D341Med (cell line): ENCODE results near the gene KRT85.

ENCODE experiments used
- DNase-seq: peaks from one replicate; pipeline ENCODE4 v3.0.0; 2012; ENCODE audit warnings: low spot score

Gene KRT85

GRCh38 chr12:52394836-52395405, 27.6 kb upstream of the KRT85 start:
- DNase-seq = no peak

GRCh38 chr12:52392465-52393007, 25.3 kb upstream of the KRT85 start:
- DNase-seq = no peak

- peak; percentile 88 for DNase-seq
These were observed 24.3 kb upstream of the KRT85 start for GRCh38 chr12:52391618-52392002.

- DNase-seq = peak; percentile 56
These were observed 23.7 kb upstream of the KRT85 start for GRCh38 chr12:52390739-52391617.

GRCh38 chr12:52389313-52390207, 22.3 kb upstream of the KRT85 start:
- no peak for DNase-seq

GRCh38 chr12:52387859-52388258, 20.6 kb upstream of the KRT85 start:
- DNase-seq = no peak

- DNase-seq = no peak
These were observed 18.0 kb upstream of the KRT85 start, which contains the start of gene KRT84 for GRCh38 chr12:52385226-52385702. Gene KRT84, minus strand, starts transcription at chr12:52385652. Its CDS starts 67 bp downstream, at chr12:52385585.

- no peak for DNase-seq
These were observed 16.1 kb upstream of the KRT85 start for GRCh38 chr12:52383331-52383730.

- no peak for DNase-seq
These were observed 15.6 kb upstream of the KRT85 start for GRCh38 chr12:52382854-52383253.

- DNase-seq = no peak
These were observed 13.9 kb upstream of the KRT85 start for GRCh38 chr12:52381206-52381605.

GRCh38 chr12:52380271-52380694, 13.0 kb upstream of the KRT85 start:
- DNase-seq = peak; percentile 57

- DNase-seq = no peak
These were observed 12.3 kb upstream of the KRT85 start for GRCh38 chr12:52379536-52379935.

- DNase-seq = no peak
These were observed 10.8 kb upstream of the KRT85 start for GRCh38 chr12:52378091-52378490.

- DNase-seq = no peak
These were observed 10.0 kb upstream of the KRT85 start for GRCh38 chr12:52377266-52377665.

GRCh38 chr12:52372216-52373154, 5.2 kb upstream of the KRT85 start:
- DNase-seq = peak; percentile 86

GRCh38 chr12:52371716-52372115, 4.4 kb upstream of the KRT85 start:
- no peak for DNase-seq

- no peak for DNase-seq
These were observed 3.8 kb upstream of the KRT85 start for GRCh38 chr12:52370926-52371608.

- DNase-seq = no peak
These were observed 2.5 kb upstream of the KRT85 start for GRCh38 chr12:52369809-52370208.

- DNase-seq = no peak
These were observed 1.9 kb upstream of the KRT85 start for GRCh38 chr12:52369211-52369610.

- no peak for DNase-seq
These were observed 1.2 kb upstream of the KRT85 start for GRCh38 chr12:52368508-52368907.
